Nephron (organoid): ENCODE data around the gene LAMA2.

Source experiments
- H3K27ac Mint-ChIP-seq, 3 experiments: 2 replicates each; pipeline ENCODE4 v1.8.0; 2020; ENCODE audit warnings: mixed read lengths in 3 of 3, mild to moderate bottlenecking in 2 of 3, moderate library complexity in 1 of 3
- H3K27me3 Mint-ChIP-seq: 2 replicates; pipeline ENCODE4 v1.8.0; 2021; ENCODE audit warnings: low read depth, mild to moderate bottlenecking, moderate library complexity, mixed read lengths
- H3K36me3 Mint-ChIP-seq: 2 replicates; pipeline ENCODE4 v1.8.0; 2020; ENCODE audit warnings: low read depth, mixed read lengths
- H3K4me1 Mint-ChIP-seq: 2 replicates; pipeline ENCODE4 v1.8.0; 2020; ENCODE audit warnings: mixed read lengths
- H3K4me3 Mint-ChIP-seq, 3 experiments: 2 replicates each; pipeline ENCODE4 v1.8.0; 2020; ENCODE audit warnings: mild to moderate bottlenecking in 3 of 3, mixed read lengths in 3 of 3, moderate library complexity in 2 of 3
- H3K9me3 Mint-ChIP-seq: 2 replicates; pipeline ENCODE4 v1.8.0; 2020; ENCODE audit warnings: mixed read lengths
- CTCF ChIP-seq, 3 experiments: fragments of 200-600 bp; sonication (generic); IDR thresholded peaks; one replicate each; pipeline ENCODE4 v1.5.0; 2021; ENCODE audit warnings: antibody characterized with exemption in 3 of 3; ENCODE audit not compliant: unreplicated experiment in 3 of 3

LAMA2 gene

DNA sequence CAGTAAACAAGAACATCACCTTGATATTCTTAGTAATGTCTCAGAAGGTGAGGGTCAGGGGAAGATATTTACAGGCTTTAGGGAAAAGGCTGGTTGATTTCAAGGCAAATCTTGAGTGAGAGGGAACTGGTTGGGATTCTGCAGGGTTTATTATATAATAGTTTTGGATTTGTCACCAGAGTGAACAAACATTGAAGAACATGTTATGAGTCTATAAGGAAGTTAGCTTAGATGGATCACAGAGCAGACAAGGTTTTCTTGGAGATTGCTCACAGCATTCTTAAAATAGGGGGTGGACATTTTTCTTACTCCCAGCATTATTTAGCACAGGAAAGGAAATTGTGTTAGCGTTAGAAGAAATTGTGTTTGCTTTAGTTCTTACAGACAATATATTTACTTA, 324.9 kb downstream of the LAMA2 start:
- Mint-ChIP-seq H3K27ac (peak overlapping the region in 2 of 3 experiments; percentile 17 to 29), H3K9me3 (no peaks in the 10 kb centered on the region), H3K36me3 (no peaks in the 10 kb centered on the region), H3K4me3 (no peak overlapping the region), H3K4me1 (peaks cover 34% of the 10 kb centered on the region), H3K27me3 (peaks cover 4% of the 10 kb centered on the region)
- TF ChIP-seq CTCF (IDR thresholded peaks at IDR 0.05; ENCODE audit: unreplicated experiment in 3 of 3) = no peak

DNA sequence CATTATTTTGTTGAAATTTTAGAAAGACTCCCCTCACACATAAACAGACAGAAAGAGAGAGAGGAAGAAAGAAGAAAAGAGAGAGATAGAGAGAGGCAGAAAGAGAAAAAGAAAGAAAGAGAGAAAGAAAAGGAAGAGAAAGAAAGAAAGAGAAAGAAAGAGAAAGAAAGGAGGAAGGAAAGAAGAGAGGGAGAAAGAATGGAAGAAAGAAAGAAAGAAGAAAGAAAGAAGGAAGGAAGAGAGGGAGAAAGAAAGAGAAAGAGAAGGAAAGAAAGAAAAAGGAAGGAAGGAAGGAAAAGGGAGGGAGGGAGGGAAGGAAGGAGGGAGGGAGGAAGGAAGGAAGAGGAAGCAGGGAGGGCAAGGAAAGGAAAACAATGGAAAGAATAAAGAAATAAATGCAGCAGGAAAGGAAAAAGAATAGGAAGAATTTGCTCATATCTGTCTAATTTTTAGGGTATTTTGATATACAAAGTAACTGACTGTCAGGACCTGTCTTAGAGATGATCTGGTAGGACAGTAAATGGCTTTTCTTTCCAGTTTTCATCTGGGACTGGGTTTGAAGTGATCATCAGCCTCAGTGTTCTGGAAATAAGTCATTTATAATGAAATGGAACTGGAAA, 325.6 kb downstream of the LAMA2 start:
- no peak for TF ChIP-seq CTCF (IDR thresholded peaks at IDR 0.05; ENCODE audit: unreplicated experiment in 3 of 3)
- Mint-ChIP-seq H3K4me3 (no peak overlapping the region), H3K27me3 (peaks cover 4% of the 10 kb centered on the region), H3K27ac (peak overlapping the region in 2 of 3 experiments; percentile 17 to 25), H3K4me1 (peaks cover 34% of the 10 kb centered on the region), H3K9me3 (no peaks in the 10 kb centered on the region), H3K36me3 (peaks cover 4% of the 10 kb centered on the region)

- Mint-ChIP-seq H3K27me3 (peaks cover 4% of the 10 kb centered on the region), H3K4me3 (no peak overlapping the region), H3K27ac (peak overlapping the region in 2 of 3 experiments; percentile 12 to 41), H3K9me3 (no peaks in the 10 kb centered on the region), H3K4me1 (peaks cover 34% of the 10 kb centered on the region), H3K36me3 (peaks cover 4% of the 10 kb centered on the region)
- no peak for TF ChIP-seq CTCF (IDR thresholded peaks at IDR 0.05; ENCODE audit: unreplicated experiment in 3 of 3)
Observed at GRCh38 chr6:129209355-129209754, 326.4 kb downstream of the LAMA2 start.

DNA sequence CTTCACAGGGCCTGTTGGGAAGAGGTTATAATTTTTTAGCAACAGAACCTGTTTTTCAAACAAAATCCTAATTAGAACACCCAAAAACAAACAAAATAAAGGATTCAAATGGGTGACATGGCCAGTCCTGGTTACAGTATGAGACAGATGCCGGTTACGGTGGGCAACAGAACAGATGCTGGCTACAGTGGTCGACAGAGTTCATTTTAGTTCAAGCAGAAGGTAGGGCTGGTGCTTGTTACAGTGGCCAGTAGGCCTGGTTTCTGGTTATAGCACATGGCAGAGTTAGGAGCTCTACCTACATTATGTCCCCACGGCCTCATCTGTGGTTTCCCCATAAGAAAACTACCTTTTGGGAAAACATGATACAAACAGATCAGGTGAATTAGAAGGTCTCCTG, 327.7 kb downstream of the LAMA2 start:
- no peak overlapping the region for H3K4me3 Mint-ChIP-seq
- no peak for TF ChIP-seq CTCF (IDR thresholded peaks at IDR 0.05; ENCODE audit: unreplicated experiment in 3 of 3)
- no peak overlapping the region for H3K27ac Mint-ChIP-seq
- no peaks in the 10 kb centered on the region for H3K27me3 Mint-ChIP-seq
- peaks cover 34% of the 10 kb centered on the region for H3K4me1 Mint-ChIP-seq
- peaks cover 4% of the 10 kb centered on the region for H3K36me3 Mint-ChIP-seq
- no peaks in the 10 kb centered on the region for H3K9me3 Mint-ChIP-seq

- TF ChIP-seq CTCF (IDR thresholded peaks at IDR 0.05; ENCODE audit: unreplicated experiment in 3 of 3) = no peak
- Mint-ChIP-seq H3K9me3 (no peaks in the 10 kb centered on the region), H3K27me3 (no peaks in the 10 kb centered on the region), H3K27ac (peak overlapping the region in 1 of 3 experiments; percentile 15), H3K4me3 (no peak overlapping the region), H3K36me3 (peaks cover 4% of the 10 kb centered on the region), H3K4me1 (peaks cover 33% of the 10 kb centered on the region)
Observed at GRCh38 chr6:129211626-129212025, 328.7 kb downstream of the LAMA2 start.

DNA sequence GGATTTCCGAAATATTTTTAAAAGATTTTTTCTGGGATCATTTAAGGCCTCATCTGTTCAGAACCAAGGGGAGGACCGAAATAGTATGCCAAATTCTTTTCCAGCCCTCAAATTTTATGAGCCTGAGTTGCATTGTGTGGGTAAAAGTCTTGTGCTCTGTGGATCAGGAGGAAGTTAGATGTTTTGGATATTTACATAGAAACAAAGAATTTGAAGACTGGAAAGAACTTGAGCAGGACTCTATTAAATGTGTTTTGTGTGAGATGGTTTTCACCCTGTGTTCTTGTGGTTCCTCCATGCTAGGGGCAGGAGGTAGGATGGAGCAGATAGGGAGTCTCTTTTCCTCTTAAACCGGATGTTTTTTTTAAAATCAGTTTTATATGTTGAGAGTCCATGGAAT, 329.1 kb downstream of the LAMA2 start:
- Mint-ChIP-seq H3K4me1 (peaks cover 29% of the 10 kb centered on the region), H3K4me3 (no peak overlapping the region), H3K9me3 (no peaks in the 10 kb centered on the region), H3K27me3 (no peaks in the 10 kb centered on the region), H3K36me3 (peaks cover 4% of the 10 kb centered on the region), H3K27ac (peak overlapping the region in 1 of 3 experiments; percentile 21)
- TF ChIP-seq CTCF (IDR thresholded peaks at IDR 0.05; ENCODE audit: unreplicated experiment in 3 of 3) = no peak
